Vagina (tissue), 2 donors: ENCODE data around the gene BPIFB6.

ENCODE experiments used
- POLR2A ChIP-seq, 2 donors: fragments of 450-650 bp; IDR thresholded peaks; one replicate each; pipeline ENCODE4 v1.6.1; 2017; ENCODE audit warnings: antibody characterized with exemption in 2 of 2, mild to moderate bottlenecking in 2 of 2, moderate library complexity in 2 of 2
- POLR2AphosphoS5 ChIP-seq, 2 donors: sonication (generic); formaldehyde crosslinking; IDR thresholded peaks; one replicate each; pipeline ENCODE4 v1.9.0; 2017; ENCODE audit warnings: antibody characterized with exemption in 2 of 2, mild to moderate bottlenecking in 2 of 2, low read depth in 1 of 2; ENCODE audit not compliant: insufficient read depth in 1 of 2
- TF ChIP-seq, protein P1 (sequence below), 3 experiments: fragments of 450-650 bp in 2 of 3; fragments of 200-600 bp in 1 of 3; sonication (generic) in 1 of 3; IDR thresholded peaks; one replicate each; pipeline ENCODE4 v1.5.1; 2017 to 2019; ENCODE audit warnings: antibody characterized with exemption in 3 of 3, mild to moderate bottlenecking in 2 of 3, moderate library complexity in 2 of 3

DNA sequence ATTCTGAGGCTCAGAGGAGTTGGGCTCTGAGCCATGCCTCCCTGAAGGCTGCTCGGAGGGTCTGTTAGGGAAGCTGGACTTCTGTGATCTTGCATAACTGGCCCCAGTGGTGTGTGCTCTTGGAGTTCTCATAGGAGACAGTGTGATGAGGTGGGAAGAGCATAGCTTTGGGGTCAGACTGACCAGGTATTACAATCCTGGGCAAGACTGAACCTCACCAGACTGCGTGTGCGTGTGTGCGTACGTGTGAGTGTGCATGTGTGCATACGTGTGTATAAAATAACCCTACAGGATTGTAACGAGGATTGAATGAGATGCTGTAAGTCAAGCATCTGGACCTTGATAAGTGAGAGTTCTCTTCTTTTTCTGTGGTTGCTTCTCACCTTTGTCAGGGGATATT, 13.9 kb upstream of the BPIFB6 start:
- TF ChIP-seq POLR2A (IDR thresholded peaks at IDR 0.05) (no peak), POLR2AphosphoS5 (IDR thresholded peaks at IDR 0.05; ENCODE audit: insufficient read depth in 1 of 2, low read depth in 1 of 2) (no peak)
- TF ChIP-seq, protein P1, sequence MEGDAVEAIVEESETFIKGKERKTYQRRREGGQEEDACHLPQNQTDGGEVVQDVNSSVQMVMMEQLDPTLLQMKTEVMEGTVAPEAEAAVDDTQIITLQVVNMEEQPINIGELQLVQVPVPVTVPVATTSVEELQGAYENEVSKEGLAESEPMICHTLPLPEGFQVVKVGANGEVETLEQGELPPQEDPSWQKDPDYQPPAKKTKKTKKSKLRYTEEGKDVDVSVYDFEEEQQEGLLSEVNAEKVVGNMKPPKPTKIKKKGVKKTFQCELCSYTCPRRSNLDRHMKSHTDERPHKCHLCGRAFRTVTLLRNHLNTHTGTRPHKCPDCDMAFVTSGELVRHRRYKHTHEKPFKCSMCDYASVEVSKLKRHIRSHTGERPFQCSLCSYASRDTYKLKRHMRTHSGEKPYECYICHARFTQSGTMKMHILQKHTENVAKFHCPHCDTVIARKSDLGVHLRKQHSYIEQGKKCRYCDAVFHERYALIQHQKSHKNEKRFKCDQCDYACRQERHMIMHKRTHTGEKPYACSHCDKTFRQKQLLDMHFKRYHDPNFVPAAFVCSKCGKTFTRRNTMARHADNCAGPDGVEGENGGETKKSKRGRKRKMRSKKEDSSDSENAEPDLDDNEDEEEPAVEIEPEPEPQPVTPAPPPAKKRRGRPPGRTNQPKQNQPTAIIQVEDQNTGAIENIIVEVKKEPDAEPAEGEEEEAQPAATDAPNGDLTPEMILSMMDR (IDR thresholded peaks at IDR 0.05), result no peak
